Adipocyte (in vitro differentiated cells): ENCODE data around the gene SHISA6.

Experiments
- DNase-seq: peaks from one replicate; pipeline ENCODE4 v3.0.0-alpha.2; 2015; ENCODE audit warnings: low read depth
- H3K27me3 ChIP-seq: replicated peaks from 2 replicates; pipeline ENCODE4 v1.7.0; 2013; ENCODE audit warnings: mild to moderate bottlenecking, low read length, moderate library complexity; ENCODE audit not compliant: control insufficient read depth, insufficient read depth
- H3K36me3 ChIP-seq: 2 replicates; pipeline ENCODE4 v1.7.0; 2013; ENCODE audit warnings: low read length, mild to moderate bottlenecking, moderate library complexity; ENCODE audit not compliant: control insufficient read depth, insufficient read depth, severe bottlenecking
- H3K4me1 ChIP-seq: 2 replicates; pipeline ENCODE4 v1.7.0; 2013; ENCODE audit warnings: mild to moderate bottlenecking, low read length, moderate library complexity; ENCODE audit not compliant: control insufficient read depth, insufficient read depth
- H3K4me3 ChIP-seq: 2 replicates; pipeline ENCODE4 v1.7.0; 2013; ENCODE audit warnings: mild to moderate bottlenecking, low read length, moderate library complexity
- H3K9ac ChIP-seq: 2 replicates; pipeline ENCODE4 v1.7.0; 2013; ENCODE audit warnings: mild to moderate bottlenecking, low read length, moderate library complexity
- H3K9me3 ChIP-seq: 2 replicates; pipeline ENCODE4 v1.7.0; 2013; ENCODE audit warnings: mild to moderate bottlenecking, low read length, moderate library complexity; ENCODE audit not compliant: control insufficient read depth

SHISA6 gene

GRCh38 chr17:11356371-11356770 lies 115.4 kb downstream of the SHISA6 start:
- H3K9me3 ChIP-seq = no peaks in the 10 kb centered on the region
- no peaks in the 10 kb centered on the region for H3K4me1 ChIP-seq
- H3K27me3 ChIP-seq = no peaks in the 10 kb centered on the region
- H3K9ac ChIP-seq = no peak overlapping the region
- no peaks in the 10 kb centered on the region for H3K36me3 ChIP-seq
- no peak for DNase-seq
- no peak overlapping the region for H3K4me3 ChIP-seq

GRCh38 chr17:11363565-11364117 lies 122.6 kb downstream of the SHISA6 start:
- no peak overlapping the region for H3K4me3 ChIP-seq
- H3K9me3 ChIP-seq = no peaks in the 10 kb centered on the region
- no peaks in the 10 kb centered on the region for H3K27me3 ChIP-seq
- no peak overlapping the region for H3K9ac ChIP-seq
- H3K4me1 ChIP-seq = no peaks in the 10 kb centered on the region
- no peaks in the 10 kb centered on the region for H3K36me3 ChIP-seq
- DNase-seq = no peak

GRCh38 chr17:11366272-11366850 lies 125.3 kb downstream of the SHISA6 start:
- H3K36me3 ChIP-seq = no peaks in the 10 kb centered on the region
- H3K4me1 ChIP-seq = no peaks in the 10 kb centered on the region
- H3K9ac ChIP-seq = no peak overlapping the region
- no peak for DNase-seq
- no peaks in the 10 kb centered on the region for H3K9me3 ChIP-seq
- no peaks in the 10 kb centered on the region for H3K27me3 ChIP-seq
- H3K4me3 ChIP-seq = no peak overlapping the region

GRCh38 chr17:11369575-11369974 lies 128.6 kb downstream of the SHISA6 start:
- Histone ChIP-seq H3K4me3 (no peak overlapping the region), H3K27me3 (no peaks in the 10 kb centered on the region), H3K4me1 (no peaks in the 10 kb centered on the region), H3K9me3 (no peaks in the 10 kb centered on the region), H3K9ac (no peak overlapping the region), H3K36me3 (no peaks in the 10 kb centered on the region)
- DNase-seq = no peak

- DNase-seq = no peak
- Histone ChIP-seq H3K36me3 (no peaks in the 10 kb centered on the region), H3K9ac (no peak overlapping the region), H3K27me3 (no peaks in the 10 kb centered on the region), H3K4me3 (no peak overlapping the region), H3K9me3 (no peaks in the 10 kb centered on the region), H3K4me1 (no peaks in the 10 kb centered on the region)
Measured at GRCh38 chr17:11372692-11373091, 131.7 kb downstream of the SHISA6 start.

- DNase-seq = no peak
Measured at GRCh38 chr17:11378506-11378905, 137.5 kb downstream of the SHISA6 start.

GRCh38 chr17:11380761-11381160 lies 139.7 kb downstream of the SHISA6 start:
- no peak overlapping the region for H3K9ac ChIP-seq
- no peak for DNase-seq
- H3K4me1 ChIP-seq = no peaks in the 10 kb centered on the region
- H3K27me3 ChIP-seq = no peaks in the 10 kb centered on the region
- no peaks in the 10 kb centered on the region for H3K36me3 ChIP-seq
- peaks cover 3% of the 10 kb centered on the region for H3K9me3 ChIP-seq
- H3K4me3 ChIP-seq = no peak overlapping the region

More at GRCh38 chr17:11378506-11378905, 137.5 kb downstream of the SHISA6 start:
- Histone ChIP-seq H3K9ac (no peak overlapping the region), H3K9me3 (no peaks in the 10 kb centered on the region), H3K4me1 (no peaks in the 10 kb centered on the region), H3K27me3 (no peaks in the 10 kb centered on the region), H3K4me3 (no peak overlapping the region), H3K36me3 (no peaks in the 10 kb centered on the region)

- Histone ChIP-seq H3K36me3 (no peaks in the 10 kb centered on the region), H3K4me3 (no peak overlapping the region), H3K9ac (no peak overlapping the region), H3K9me3 (peaks cover 3% of the 10 kb centered on the region), H3K4me1 (no peaks in the 10 kb centered on the region), H3K27me3 (no peaks in the 10 kb centered on the region)
- no peak for DNase-seq
Measured at GRCh38 chr17:11383157-11383556, 142.1 kb downstream of the SHISA6 start.

- H3K9ac ChIP-seq = no peak overlapping the region
- H3K4me3 ChIP-seq = no peak overlapping the region
- no peaks in the 10 kb centered on the region for H3K36me3 ChIP-seq
- H3K9me3 ChIP-seq = peaks cover 3% of the 10 kb centered on the region
- no peaks in the 10 kb centered on the region for H3K4me1 ChIP-seq
- H3K27me3 ChIP-seq = peaks cover 3% of the 10 kb centered on the region
- no peak for DNase-seq
Measured at GRCh38 chr17:11384131-11384530, 143.1 kb downstream of the SHISA6 start.

GRCh38 chr17:11387610-11388009 lies 146.6 kb downstream of the SHISA6 start:
- Histone ChIP-seq H3K9me3 (peaks cover 9% of the 10 kb centered on the region), H3K36me3 (no peaks in the 10 kb centered on the region), H3K9ac (no peak overlapping the region), H3K27me3 (peaks cover 3% of the 10 kb centered on the region), H3K4me1 (no peaks in the 10 kb centered on the region), H3K4me3 (no peak overlapping the region)
- no peak for DNase-seq

- Histone ChIP-seq H3K4me3 (no peak overlapping the region), H3K9ac (no peak overlapping the region), H3K9me3 (peaks cover 13% of the 10 kb centered on the region), H3K4me1 (no peaks in the 10 kb centered on the region), H3K27me3 (peaks cover 3% of the 10 kb centered on the region), H3K36me3 (no peaks in the 10 kb centered on the region)
- DNase-seq = no peak
Measured at GRCh38 chr17:11388054-11388453, 147.0 kb downstream of the SHISA6 start.

GRCh38 chr17:11389583-11389982 lies 148.6 kb downstream of the SHISA6 start:
- no peak for DNase-seq
- H3K9ac ChIP-seq = no peak overlapping the region
- no peaks in the 10 kb centered on the region for H3K4me1 ChIP-seq
- peaks cover 13% of the 10 kb centered on the region for H3K9me3 ChIP-seq
- H3K4me3 ChIP-seq = no peak overlapping the region
- no peaks in the 10 kb centered on the region for H3K36me3 ChIP-seq
- peaks cover 3% of the 10 kb centered on the region for H3K27me3 ChIP-seq
